ENCODE results near the gene IGF2BP2. TPM values are rescaled to one million over a fixed set of nuclear protein-coding genes. Genes with fewer than 3 reads are reported as not detected.
"Not testable (repeated sequence)": the region's sequence is repeated elsewhere in the genome, so short reads cannot be mapped to it uniquely, and the experiment has no call there.

Gene IGF2BP2
- total RNA-seq, 4 donors from 2014 or later = 3.0 to 13.8 (median 6.8) TPM

GRCh38 chr3:185807445-185808068 is 17.3 kb downstream of the IGF2BP2 start:
- Histone ChIP-seq H3K9me3 (no peaks in the 10 kb centered on the region), H3K36me3 (no peaks in the 10 kb centered on the region), H3K27me3 (no peaks in the 10 kb centered on the region), H3K4me1 (no peaks in the 10 kb centered on the region), H3K4me3 (no peak overlapping the region), H3K27ac (no peak overlapping the region)
- WGBS, 2 donors = 69 to 76% methylated on average over 3 of the region's 3 CpGs
- intact Hi-C loops (cut with DNase I) = no loop called here
- DNase-seq = no peak
- TF ChIP-seq, protein P1, sequence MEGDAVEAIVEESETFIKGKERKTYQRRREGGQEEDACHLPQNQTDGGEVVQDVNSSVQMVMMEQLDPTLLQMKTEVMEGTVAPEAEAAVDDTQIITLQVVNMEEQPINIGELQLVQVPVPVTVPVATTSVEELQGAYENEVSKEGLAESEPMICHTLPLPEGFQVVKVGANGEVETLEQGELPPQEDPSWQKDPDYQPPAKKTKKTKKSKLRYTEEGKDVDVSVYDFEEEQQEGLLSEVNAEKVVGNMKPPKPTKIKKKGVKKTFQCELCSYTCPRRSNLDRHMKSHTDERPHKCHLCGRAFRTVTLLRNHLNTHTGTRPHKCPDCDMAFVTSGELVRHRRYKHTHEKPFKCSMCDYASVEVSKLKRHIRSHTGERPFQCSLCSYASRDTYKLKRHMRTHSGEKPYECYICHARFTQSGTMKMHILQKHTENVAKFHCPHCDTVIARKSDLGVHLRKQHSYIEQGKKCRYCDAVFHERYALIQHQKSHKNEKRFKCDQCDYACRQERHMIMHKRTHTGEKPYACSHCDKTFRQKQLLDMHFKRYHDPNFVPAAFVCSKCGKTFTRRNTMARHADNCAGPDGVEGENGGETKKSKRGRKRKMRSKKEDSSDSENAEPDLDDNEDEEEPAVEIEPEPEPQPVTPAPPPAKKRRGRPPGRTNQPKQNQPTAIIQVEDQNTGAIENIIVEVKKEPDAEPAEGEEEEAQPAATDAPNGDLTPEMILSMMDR (IDR thresholded peaks at IDR 0.05) = no peak

- H3K9me3 ChIP-seq; H3K27me3 ChIP-seq; H3K27ac ChIP-seq; H3K4me3 ChIP-seq; intact Hi-C loops (cut with DNase I); H3K36me3 ChIP-seq; DNase-seq: not testable (repeated sequence)
- 81 to 88% methylated on average over 3 to 5 of the region's 6 CpGs for WGBS, 2 donors
- H3K4me1 ChIP-seq = peaks cover 0 to 20% (median 0%) of the 10 kb centered on the region in 3 donors
These were observed 26.1 kb downstream of the IGF2BP2 start for GRCh38 chr3:185798831-185799110.

- H3K27me3 ChIP-seq = no peaks in the 10 kb centered on the region
- peaks cover 0 to 20% (median 0%) of the 10 kb centered on the region in 3 donors for H3K4me1 ChIP-seq
- H3K4me3 ChIP-seq = no peak overlapping the region
- no peak for TF ChIP-seq POLR2A (IDR thresholded peaks at IDR 0.05)
- TF ChIP-seq, protein P1 (IDR thresholded peaks at IDR 0.05) = no peak
- 64 to 74% methylated on average over 8 of the region's 8 CpGs for WGBS, 2 donors
- no peaks in the 10 kb centered on the region for H3K36me3 ChIP-seq
- DNase-seq = no peak
- H3K27ac ChIP-seq = no peak overlapping the region
- intact Hi-C loops (cut with DNase I) = no loop called here
- no peaks in the 10 kb centered on the region for H3K9me3 ChIP-seq
These were observed 26.6 kb downstream of the IGF2BP2 start for GRCh38 chr3:185797993-185798830.

DNA sequence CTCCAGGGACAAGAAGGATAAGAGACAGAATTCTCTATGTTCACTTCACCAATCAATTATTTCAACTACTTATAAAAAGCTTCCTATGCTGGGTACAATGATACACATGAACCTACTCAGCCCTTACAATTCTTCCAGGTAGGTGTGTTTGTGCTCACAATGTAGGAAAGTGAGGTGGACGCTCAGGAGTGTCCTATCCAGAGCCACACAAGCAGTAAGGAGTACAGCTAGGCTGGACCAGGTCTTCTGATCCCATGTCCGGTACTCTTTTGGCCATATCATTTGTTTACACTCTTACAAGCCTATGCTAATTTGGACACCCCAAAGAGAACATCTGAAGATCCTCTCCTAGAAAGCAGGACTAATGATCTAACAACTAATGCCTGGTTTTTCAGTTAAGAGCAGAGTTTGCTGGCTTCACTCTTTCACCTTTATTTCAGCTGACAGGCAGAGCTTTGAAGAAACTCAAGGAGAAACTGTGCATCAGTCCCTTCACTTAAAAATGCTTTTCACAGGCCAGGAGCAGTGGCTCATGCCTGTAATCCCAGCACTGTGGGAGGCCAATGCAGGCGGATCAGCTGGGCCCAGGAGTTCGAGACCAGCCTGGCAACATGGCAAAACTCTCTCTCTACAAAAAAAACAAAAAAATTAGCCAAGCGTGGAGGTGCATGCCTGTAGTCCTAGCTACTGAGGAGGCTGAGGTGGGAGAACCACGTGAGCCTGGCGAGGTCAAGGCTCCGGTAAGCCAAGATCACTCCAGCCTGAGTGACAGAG is 27.5 kb downstream of the IGF2BP2 start:
- H3K27ac ChIP-seq = peak overlapping the region in 1 of 4 donors; percentile 64
- 31 to 66% methylated on average over 2 to 5 of the region's 8 CpGs for WGBS, 2 donors
- intact Hi-C loops (cut with DNase I) = no loop called here

DNA sequence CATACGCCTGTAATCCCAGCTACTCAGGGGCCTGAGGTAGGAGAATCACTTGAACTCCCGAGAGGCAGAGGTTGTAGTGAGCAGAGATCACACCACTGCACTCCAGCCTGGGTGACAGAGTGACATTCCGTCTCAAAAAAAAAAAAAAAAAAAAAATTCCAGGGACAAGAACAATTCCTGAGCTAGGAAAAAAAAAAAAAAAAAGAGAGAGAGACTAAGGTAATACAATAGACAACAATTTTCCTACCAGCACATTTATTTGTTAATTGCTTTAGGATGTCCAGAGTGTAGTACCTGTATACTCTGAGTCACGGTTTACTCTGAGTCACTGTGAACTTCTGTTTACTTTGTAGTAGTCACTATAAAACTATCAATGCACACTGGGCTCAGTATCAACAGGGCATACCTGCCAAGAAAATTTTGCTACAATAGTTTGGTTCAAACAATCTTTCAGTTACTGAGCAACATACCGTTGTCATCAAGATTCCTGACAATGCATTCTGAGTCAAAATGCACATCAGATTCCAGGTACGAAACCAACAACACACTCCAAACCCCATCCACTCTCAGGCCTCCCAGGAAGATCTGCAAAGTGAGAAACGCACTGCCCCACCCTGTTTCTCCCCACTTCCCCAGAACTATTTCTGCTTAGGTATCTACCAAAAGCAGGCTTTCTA is 28.3 kb downstream of the IGF2BP2 start:
- 32 to 40% methylated on average over 7 of the region's 7 CpGs for WGBS, 2 donors
- intact Hi-C loops (cut with DNase I) = no loop called here
- no peak for TF ChIP-seq POLR2A (IDR thresholded peaks at IDR 0.05)
- TF ChIP-seq, protein P1 (IDR thresholded peaks at IDR 0.05) = no peak
- Histone ChIP-seq H3K4me1 (peaks cover 0 to 20% (median 0%) of the 10 kb centered on the region in 3 donors), H3K4me3 (no peak overlapping the region), H3K27ac (peak overlapping the region in 2 of 4 donors; percentile 27 to 64), H3K36me3 (no peaks in the 10 kb centered on the region), H3K27me3 (no peaks in the 10 kb centered on the region), H3K9me3 (no peaks in the 10 kb centered on the region)
- DNase-seq = no peak

More for the DNA sequence above, 27.5 kb downstream of the IGF2BP2 start:
- Histone ChIP-seq H3K36me3 (no peaks in the 10 kb centered on the region), H3K9me3 (no peaks in the 10 kb centered on the region), H3K27me3 (no peaks in the 10 kb centered on the region), H3K4me3 (no peak overlapping the region), H3K4me1 (peaks cover 0 to 20% (median 0%) of the 10 kb centered on the region in 3 donors)
- DNase-seq = no peak
- TF ChIP-seq, protein P1 (IDR thresholded peaks at IDR 0.05) = no peak
- TF ChIP-seq POLR2A (IDR thresholded peaks at IDR 0.05) = no peak

All from esophagus squamous epithelium (tissue), 5 donors.